GM19395 (cell line): Measurements from ENCODE around the gene PPM1D.
A peak's percentile ranks its signal among the peaks of the same experiment; 100 is the strongest.
"Not testable (repeated sequence)": the region's sequence is repeated elsewhere in the genome, so short reads cannot be mapped to it uniquely, and the experiment has no call there.

ENCODE experiments used
- ATAC-seq: cut with Tn5 transposase; IDR thresholded peaks from one replicate; pipeline ENCODE4 v1.9.1; 2021; ENCODE audit warnings: mild to moderate bottlenecking, moderate library complexity; ENCODE audit not compliant: unreplicated experiment

The PPM1D gene

GRCh38 chr17:60593441-60594036 lies 6.5 kb upstream of the PPM1D start:
- not testable (repeated sequence) for ATAC-seq

GRCh38 chr17:60594170-60594569 lies 5.8 kb upstream of the PPM1D start:
- not testable (repeated sequence) for ATAC-seq

GRCh38 chr17:60594734-60595133 lies 5.3 kb upstream of the PPM1D start:
- no peak for ATAC-seq

- no peak for ATAC-seq
Measured at GRCh38 chr17:60597297-60597696, 2.7 kb upstream of the PPM1D start.

GRCh38 chr17:60598001-60598736 lies 1.8 kb upstream of the PPM1D start:
- ATAC-seq = no peak

GRCh38 chr17:60599220-60599619 lies 773 bp upstream of the PPM1D start:
- peak; percentile 15 for ATAC-seq

GRCh38 chr17:60600490-60601446 lies 775 bp downstream of the PPM1D start:
- ATAC-seq = peak; percentile 19

GRCh38 chr17:60601447-60602384 lies 1.7 kb downstream of the PPM1D start:
- ATAC-seq = no peak

GRCh38 chr17:60602385-60602742 lies 2.4 kb downstream of the PPM1D start:
- no peak for ATAC-seq

GRCh38 chr17:60602871-60603270 lies 2.9 kb downstream of the PPM1D start:
- no peak for ATAC-seq

GRCh38 chr17:60603477-60603876 lies 3.5 kb downstream of the PPM1D start:
- ATAC-seq = not testable (repeated sequence)

- no peak for ATAC-seq
Measured at GRCh38 chr17:60604686-60605334, 4.8 kb downstream of the PPM1D start.

- no peak for ATAC-seq
Measured at GRCh38 chr17:60606036-60606435, 6.0 kb downstream of the PPM1D start.

GRCh38 chr17:60610473-60610872 lies 10.5 kb downstream of the PPM1D start:
- ATAC-seq = no peak

- ATAC-seq = not testable (repeated sequence)
Measured at GRCh38 chr17:60611321-60611720, 11.3 kb downstream of the PPM1D start.

GRCh38 chr17:60613325-60613724 lies 13.3 kb downstream of the PPM1D start:
- ATAC-seq = no peak

- ATAC-seq = not testable (repeated sequence)
Measured at GRCh38 chr17:60613796-60614195, 13.8 kb downstream of the PPM1D start.

- ATAC-seq = not testable (repeated sequence)
Measured at GRCh38 chr17:60614247-60614646, 14.3 kb downstream of the PPM1D start.

- no peak for ATAC-seq
Measured at GRCh38 chr17:60615108-60615507, 15.1 kb downstream of the PPM1D start.

GRCh38 chr17:60615840-60616239 lies 15.8 kb downstream of the PPM1D start:
- ATAC-seq = no peak
